HUES6 (cell line): Measurements from ENCODE around the gene LINC00305.

Source experiments
- H3K27ac ChIP-seq: 2 replicates; pipeline ENCODE4 v1.7.0; 2013; ENCODE audit warnings: low read depth, mild to moderate bottlenecking, low read length, inconsistent platforms
- H3K27me3 ChIP-seq: 2 replicates; pipeline ENCODE4 v1.6.1; 2013; ENCODE audit warnings: low read length; ENCODE audit not compliant: control insufficient read depth, insufficient read depth
- H3K36me3 ChIP-seq: 2 replicates; pipeline ENCODE4 v1.6.1; 2013; ENCODE audit warnings: low read length; ENCODE audit not compliant: control insufficient read depth, insufficient read depth
- H3K4me1 ChIP-seq: 2 replicates; pipeline ENCODE4 v1.6.1; 2013; ENCODE audit warnings: low read length; ENCODE audit not compliant: control insufficient read depth, insufficient read depth
- H3K4me3 ChIP-seq: 2 replicates; pipeline ENCODE4 v1.5.1; 2013; ENCODE audit warnings: low read depth, low read length
- H3K9ac ChIP-seq: one replicate; pipeline ENCODE4 v1.6.1; 2013; ENCODE audit warnings: mild to moderate bottlenecking, low read length
- H3K9me3 ChIP-seq: 2 replicates; pipeline ENCODE4 v1.6.1; 2013; ENCODE audit warnings: low read depth, low read length; ENCODE audit not compliant: control insufficient read depth, insufficient read depth

The LINC00305 gene

GRCh38 chr18:64165906-64166305 is 17.0 kb upstream of the LINC00305 start:
- H3K4me3 ChIP-seq = no peak overlapping the region
- no peak overlapping the region for H3K27ac ChIP-seq
- H3K4me1 ChIP-seq = peaks cover 36% of the 10 kb centered on the region
- no peak overlapping the region for H3K9ac ChIP-seq
- no peaks in the 10 kb centered on the region for H3K9me3 ChIP-seq
- H3K27me3 ChIP-seq = no peaks in the 10 kb centered on the region
- no peaks in the 10 kb centered on the region for H3K36me3 ChIP-seq

GRCh38 chr18:64164883-64165282 is 16.0 kb upstream of the LINC00305 start:
- Histone ChIP-seq H3K9me3 (no peaks in the 10 kb centered on the region), H3K36me3 (no peaks in the 10 kb centered on the region), H3K27ac (no peak overlapping the region), H3K9ac (no peak overlapping the region), H3K4me1 (peaks cover 36% of the 10 kb centered on the region), H3K27me3 (no peaks in the 10 kb centered on the region), H3K4me3 (no peak overlapping the region)

DNA sequence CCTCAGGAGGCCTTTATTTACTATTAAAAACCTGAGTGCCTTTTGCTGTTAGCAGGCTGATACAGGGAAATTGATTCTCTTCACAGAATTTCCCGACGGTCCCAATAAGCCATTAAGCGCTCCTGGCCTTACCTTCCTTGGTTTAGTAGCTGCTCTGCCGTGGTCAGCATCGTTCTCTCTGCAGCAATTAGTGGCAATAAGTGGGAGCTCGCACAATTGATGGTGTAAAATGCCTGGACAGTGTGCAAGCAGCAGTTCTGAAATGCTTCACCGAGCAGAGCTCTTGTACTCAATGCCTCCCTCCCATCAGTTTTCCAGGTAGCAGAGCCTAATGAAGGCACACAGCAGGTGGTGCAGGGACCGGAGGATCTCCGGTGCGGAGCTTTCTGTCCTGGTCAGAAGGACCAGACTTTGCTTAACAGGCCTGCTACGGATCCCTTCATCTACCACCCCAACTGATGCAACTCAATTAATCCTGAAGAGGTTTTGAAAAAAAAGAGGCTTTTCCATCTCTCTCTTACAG is 1.1 kb upstream of the LINC00305 start:
- Histone ChIP-seq H3K27ac (no peak overlapping the region), H3K9ac (no peak overlapping the region), H3K36me3 (no peaks in the 10 kb centered on the region), H3K27me3 (no peaks in the 10 kb centered on the region), H3K9me3 (no peaks in the 10 kb centered on the region), H3K4me3 (no peak overlapping the region), H3K4me1 (peaks cover 11% of the 10 kb centered on the region; the same call in 1 of the 2 replicates)

- Histone ChIP-seq H3K36me3 (no peaks in the 10 kb centered on the region), H3K4me1 (no peaks in the 10 kb centered on the region), H3K9ac (no peak overlapping the region), H3K4me3 (no peak overlapping the region), H3K9me3 (no peaks in the 10 kb centered on the region), H3K27ac (no peak overlapping the region), H3K27me3 (no peaks in the 10 kb centered on the region)
Measured at GRCh38 chr18:64142904-64143303, 6.0 kb downstream of the LINC00305 start.

DNA sequence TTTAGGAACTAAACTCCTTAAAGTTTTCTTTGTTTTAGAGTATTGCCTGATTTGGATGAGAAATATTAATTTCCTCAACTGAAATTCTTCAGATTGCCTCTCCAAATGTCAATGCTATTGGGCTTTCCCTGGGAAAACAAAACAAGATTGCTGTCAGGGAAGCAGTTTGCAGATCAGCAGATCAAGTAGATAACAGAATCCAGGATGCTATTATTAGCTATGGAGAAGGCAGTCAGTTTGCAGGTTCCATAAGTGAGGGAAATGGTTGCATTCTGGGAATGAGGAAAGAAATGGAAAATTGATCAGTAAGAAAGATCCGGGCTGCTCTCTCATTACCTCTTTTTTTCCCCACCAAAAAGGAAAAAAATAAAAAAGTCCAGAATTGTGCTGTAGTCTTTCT is 11.0 kb downstream of the LINC00305 start:
- Histone ChIP-seq H3K4me1 (peaks cover 24% of the 10 kb centered on the region), H3K36me3 (no peaks in the 10 kb centered on the region), H3K9me3 (no peaks in the 10 kb centered on the region; the same call in 1 of the 2 replicates), H3K27me3 (no peaks in the 10 kb centered on the region), H3K4me3 (no peak overlapping the region), H3K9ac (no peak overlapping the region), H3K27ac (no peak overlapping the region)

GRCh38 chr18:64134044-64134747 is 14.7 kb downstream of the LINC00305 start:
- H3K27me3 ChIP-seq = no peaks in the 10 kb centered on the region
- no peak overlapping the region for H3K9ac ChIP-seq
- no peak overlapping the region for H3K4me3 ChIP-seq
- peak overlapping the region; percentile 85 for H3K27ac ChIP-seq
- H3K36me3 ChIP-seq = no peaks in the 10 kb centered on the region
- peaks cover 28% of the 10 kb centered on the region for H3K4me1 ChIP-seq
- H3K9me3 ChIP-seq = no peaks in the 10 kb centered on the region; the same call in 1 of the 2 replicates

GRCh38 chr18:64132871-64133270 is 16.0 kb downstream of the LINC00305 start:
- no peak overlapping the region for H3K4me3 ChIP-seq
- H3K9me3 ChIP-seq = no peaks in the 10 kb centered on the region; the same call in 1 of the 2 replicates
- no peak overlapping the region for H3K27ac ChIP-seq
- peaks cover 28% of the 10 kb centered on the region for H3K4me1 ChIP-seq
- H3K27me3 ChIP-seq = no peaks in the 10 kb centered on the region
- H3K36me3 ChIP-seq = no peaks in the 10 kb centered on the region
- no peak overlapping the region for H3K9ac ChIP-seq

DNA sequence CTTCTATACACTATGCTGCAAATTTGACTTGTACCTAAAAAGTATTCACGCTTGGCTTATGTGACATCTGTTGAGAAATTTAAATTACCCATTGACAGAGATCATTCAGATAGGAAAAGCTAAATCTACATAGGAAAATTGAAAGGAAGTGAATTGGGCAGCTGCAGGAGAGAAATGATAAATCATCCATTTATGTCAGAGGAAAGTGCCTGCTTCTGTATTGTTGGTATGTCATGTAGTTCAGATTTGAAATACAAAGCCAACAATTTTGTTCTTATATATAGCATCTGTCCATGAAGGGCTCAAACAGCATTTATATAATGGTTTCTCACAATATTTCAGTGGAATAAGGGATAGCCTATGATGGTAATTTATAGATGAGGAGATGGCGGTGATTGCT is 17.6 kb downstream of the LINC00305 start:
- H3K27ac ChIP-seq = no peak overlapping the region
- no peak overlapping the region for H3K4me3 ChIP-seq
- no peaks in the 10 kb centered on the region for H3K36me3 ChIP-seq
- H3K4me1 ChIP-seq = peaks cover 28% of the 10 kb centered on the region
- H3K27me3 ChIP-seq = no peaks in the 10 kb centered on the region
- no peak overlapping the region for H3K9ac ChIP-seq
- no peaks in the 10 kb centered on the region for H3K9me3 ChIP-seq

- H3K4me1 ChIP-seq = no peaks in the 10 kb centered on the region; the same call in 1 of the 2 replicates
- H3K9me3 ChIP-seq = no peaks in the 10 kb centered on the region
- H3K27me3 ChIP-seq = no peaks in the 10 kb centered on the region
- H3K9ac ChIP-seq = no peak overlapping the region
- no peaks in the 10 kb centered on the region for H3K36me3 ChIP-seq
- no peak overlapping the region for H3K27ac ChIP-seq
- no peak overlapping the region for H3K4me3 ChIP-seq
Measured at GRCh38 chr18:64127172-64127571, 21.7 kb downstream of the LINC00305 start.

GRCh38 chr18:64119916-64120315 is 29.0 kb downstream of the LINC00305 start:
- H3K4me3 ChIP-seq = no peak overlapping the region
- peaks cover 28% of the 10 kb centered on the region for H3K4me1 ChIP-seq
- no peaks in the 10 kb centered on the region for H3K9me3 ChIP-seq
- no peak overlapping the region for H3K27ac ChIP-seq
- no peak overlapping the region for H3K9ac ChIP-seq
- H3K27me3 ChIP-seq = no peaks in the 10 kb centered on the region
- H3K36me3 ChIP-seq = no peaks in the 10 kb centered on the region

GRCh38 chr18:64118406-64118805 is 30.5 kb downstream of the LINC00305 start:
- Histone ChIP-seq H3K27me3 (no peaks in the 10 kb centered on the region), H3K36me3 (no peaks in the 10 kb centered on the region), H3K27ac (no peak overlapping the region), H3K4me3 (no peak overlapping the region), H3K9ac (no peak overlapping the region), H3K4me1 (peaks cover 28% of the 10 kb centered on the region), H3K9me3 (no peaks in the 10 kb centered on the region)
